H1 (cell line): ENCODE data around the gene SLC11A1. TPM values are rescaled to one million over a fixed set of nuclear protein-coding genes. Genes with fewer than 3 reads are reported as not detected.

Source experiments
- CTCF ChIA-PET: fragments of 300-600 bp; sonication (Branson Sonifier 250); formaldehyde crosslinking; loops from one replicate; lab custom pipeline; 2021; ENCODE audit not compliant: partially characterized antibody; lab: Charles Lee
- POLR2A ChIA-PET: fragments of 300-600 bp; sonication (Branson Sonifier 250); formaldehyde crosslinking; loops from one replicate; lab custom pipeline; 2021; ENCODE audit warnings: inconsistent platforms; ENCODE audit not compliant: partially characterized antibody; lab: Charles Lee
- DNase-seq, 2 experiments: peaks; one replicate each; pipeline versions ENCODE4 v3.0.0 to v3.0.0-alpha.2; 2010 to 2022; ENCODE audit warnings: low spot score in 2 of 2, low read depth in 1 of 2, mixed read lengths in 1 of 2
- FAIRE-seq: peaks from 2 replicates; lab custom pipeline; 2011; peaks lifted over from hg19 to GRCh38; lab: Jason Lieb, UNC
- H2AFZ ChIP-seq: 2 replicates; pipeline ENCODE4 v1.8.1; 2012; ENCODE audit warnings: low read length, inconsistent platforms
- H2AK5ac ChIP-seq: 2 replicates; pipeline ENCODE4 v1.6.1; 2013; ENCODE audit warnings: low read depth, low read length
- H2BK120ac ChIP-seq: replicated peaks from 2 replicates; pipeline ENCODE3; 2013; ENCODE audit warnings: low read depth, low read length, inconsistent platforms
- H2BK12ac ChIP-seq: 2 replicates; pipeline ENCODE4 v1.6.1; 2013; ENCODE audit warnings: low read depth, low read length
- H2BK15ac ChIP-seq: 2 replicates; pipeline ENCODE4 v1.6.1; 2013; ENCODE audit warnings: low read length
- H2BK20ac ChIP-seq: 2 replicates; pipeline ENCODE4 v1.6.1; 2013; ENCODE audit warnings: low read length
- H2BK5ac ChIP-seq: 2 replicates; pipeline ENCODE4 v1.6.1; 2013; ENCODE audit warnings: low read depth, low read length
- H3K14ac ChIP-seq: 2 replicates; pipeline ENCODE4 v1.6.1; 2013; ENCODE audit warnings: inconsistent platforms; ENCODE audit not compliant: insufficient read length
- H3K18ac ChIP-seq: 2 replicates; pipeline ENCODE4 v1.6.1; 2013; ENCODE audit warnings: low read length; ENCODE audit errors: extremely low read depth
- H3K23ac ChIP-seq: 2 replicates; pipeline ENCODE4 v1.6.1; 2013; ENCODE audit warnings: inconsistent platforms; ENCODE audit not compliant: insufficient read length
- H3K23me2 ChIP-seq: 2 replicates; pipeline ENCODE4 v1.6.1; 2013; ENCODE audit warnings: low read depth, low read length
- H3K27ac ChIP-seq: 2 replicates; pipeline ENCODE4 v1.6.1; 2011; ENCODE audit warnings: low read depth, low read length, inconsistent platforms
- H3K27me3 ChIP-seq, 4 experiments: replicated peaks in 1 of 4; 1 replicate in 1 of 4; 2 replicates in 3 of 4; pipeline versions ENCODE4 v1.6.1 to v1.8.1; 2011 to 2013; ENCODE audit warnings: low read length in 3 of 4, mild to moderate bottlenecking in 3 of 4, inconsistent platforms in 2 of 4, mixed read lengths in 2 of 4, moderate library complexity in 1 of 4; ENCODE audit not compliant: control insufficient read depth in 3 of 4, insufficient read depth in 3 of 4; ENCODE audit errors: extremely low read depth in 1 of 4
- H3K36me3 ChIP-seq, 4 experiments: 2 replicates each; pipeline versions ENCODE4 v1.6.1 to v1.8.1; 2011 to 2013; ENCODE audit warnings: mild to moderate bottlenecking in 4 of 4, low read length in 3 of 4, moderate library complexity in 2 of 4, control low read depth in 1 of 4, inconsistent platforms in 1 of 4; ENCODE audit not compliant: insufficient read depth in 4 of 4, control insufficient read depth in 2 of 4
- H3K4ac ChIP-seq: replicated peaks from 2 replicates; pipeline ENCODE3; 2013; ENCODE audit warnings: low read length, low read depth, mixed read lengths, inconsistent platforms; ENCODE audit not compliant: insufficient read length
- H3K4me1 ChIP-seq, 4 experiments: replicated peaks in 1 of 4; 1 replicate in 1 of 4; 2 replicates in 3 of 4; pipeline versions ENCODE4 v1.6.1 to v1.8.1; 2011 to 2013; ENCODE audit warnings: low read length in 3 of 4, inconsistent platforms in 2 of 4, mixed read lengths in 1 of 4; ENCODE audit not compliant: insufficient read depth in 4 of 4, control insufficient read depth in 3 of 4
- H3K4me2 ChIP-seq, 2 experiments: 2 replicates each; pipeline versions ENCODE4 v1.6.1 to v1.8.1; 2011 to 2013; ENCODE audit warnings: low read depth in 2 of 2, low read length in 2 of 2, control low read depth in 1 of 2, inconsistent platforms in 1 of 2, mild to moderate bottlenecking in 1 of 2; ENCODE audit not compliant: insufficient read depth in 1 of 2
- H3K4me3 ChIP-seq, 4 experiments: fragments of 200-600, 300-600 bp in 1 of 4; sonication (generic), shearing (Covaris generic), sonication (Bioruptor Twin) in 1 of 4; 2 replicates each; pipeline versions ENCODE4 v1.5.1 to v1.8.1; 2011 to 2016; ENCODE audit warnings: low read length in 4 of 4, low read depth in 3 of 4, control low read depth in 2 of 4, inconsistent platforms in 2 of 4, mild to moderate bottlenecking in 2 of 4, mixed read lengths in 1 of 4, moderate library complexity in 1 of 4; ENCODE audit not compliant: insufficient read depth in 2 of 4; ENCODE audit errors: extremely low read depth in 1 of 4
- H3K56ac ChIP-seq: replicated peaks from 2 replicates; pipeline ENCODE3; 2013; ENCODE audit warnings: low read depth, mild to moderate bottlenecking, mixed read lengths, low read length, inconsistent platforms; ENCODE audit not compliant: insufficient read length
- H3K79me1 ChIP-seq: 2 replicates; pipeline ENCODE4 v1.6.1; 2013; ENCODE audit warnings: low read depth, low read length, control low read depth
- H3K79me2 ChIP-seq, 2 experiments: 2 replicates each; pipeline versions ENCODE4 v1.6.1 to v1.8.1; 2012 to 2013; ENCODE audit warnings: low read length in 2 of 2, mild to moderate bottlenecking in 2 of 2, inconsistent platforms in 1 of 2; ENCODE audit not compliant: insufficient read depth in 2 of 2, control insufficient read depth in 1 of 2
- H3K9ac ChIP-seq, 4 experiments: replicated peaks in 1 of 4; 1 replicate in 1 of 4; 2 replicates in 3 of 4; pipeline versions ENCODE4 v1.6.1 to v1.8.1; 2011 to 2013; ENCODE audit warnings: low read depth in 3 of 4, low read length in 3 of 4, control low read depth in 2 of 4, mild to moderate bottlenecking in 2 of 4, moderate library complexity in 2 of 4, inconsistent platforms in 1 of 4; ENCODE audit errors: extremely low read depth in 1 of 4
- H3K9me3 ChIP-seq, 2 experiments: 2 replicates each; pipeline versions ENCODE4 v1.6.1 to v1.8.1; 2012 to 2013; ENCODE audit warnings: mild to moderate bottlenecking in 2 of 2, moderate library complexity in 2 of 2, control low read depth in 1 of 2, inconsistent platforms in 1 of 2, low read depth in 1 of 2, low read length in 1 of 2, mixed read lengths in 1 of 2; ENCODE audit not compliant: insufficient read depth in 2 of 2
- H4K20me1 ChIP-seq, 2 experiments: replicated peaks in 1 of 2; 2 replicates each; pipeline versions ENCODE3 to v1.8.1; 2011 to 2013; ENCODE audit warnings: inconsistent platforms in 2 of 2, low read length in 2 of 2, mild to moderate bottlenecking in 1 of 2; ENCODE audit not compliant: insufficient read depth in 2 of 2, control insufficient read depth in 1 of 2
- H4K5ac ChIP-seq: 2 replicates; pipeline ENCODE4 v1.6.1; 2013; ENCODE audit warnings: low read length, low read depth, mixed read lengths, inconsistent platforms; ENCODE audit not compliant: insufficient read length
- H4K8ac ChIP-seq: 2 replicates; pipeline ENCODE4 v1.8.0; 2013; ENCODE audit warnings: mild to moderate bottlenecking, moderate library complexity, low read length, inconsistent platforms; ENCODE audit not compliant: insufficient read depth; ENCODE audit errors: extremely low read depth
- H4K91ac ChIP-seq: replicated peaks from 2 replicates; pipeline ENCODE3; 2013; ENCODE audit warnings: low read length, mixed read lengths, inconsistent platforms; ENCODE audit not compliant: insufficient read length
- CTCF ChIP-seq, 3 experiments: IDR thresholded peaks; 1 replicate in 2 of 3; 2 replicates in 1 of 3; pipeline versions ENCODE4 v1.5.1 to v1.6.1; 2011; ENCODE audit warnings: low read length in 3 of 3, mild to moderate bottlenecking in 3 of 3, inconsistent platforms in 2 of 3, low read depth in 1 of 3, moderate library complexity in 1 of 3; ENCODE audit not compliant: insufficient read depth in 1 of 3; ENCODE audit errors: control extremely low read depth in 1 of 3
- FOSL1 ChIP-seq: IDR thresholded peaks from 2 replicates; pipeline ENCODE4 v1.6.1; 2011; ENCODE audit warnings: mild to moderate bottlenecking, low read depth, low read length, moderate library complexity; ENCODE audit not compliant: insufficient read depth
- GABPA ChIP-seq: IDR thresholded peaks from 2 replicates; pipeline ENCODE4 v1.6.1; 2011; ENCODE audit warnings: mild to moderate bottlenecking, low read length, moderate library complexity, borderline replicate concordance; ENCODE audit not compliant: insufficient read depth
- HDAC6 ChIP-seq: IDR thresholded peaks from one replicate; pipeline ENCODE4 v1.7.1; 2012; ENCODE audit warnings: low read depth, mild to moderate bottlenecking, inconsistent platforms, low read length, moderate library complexity
- JUN ChIP-seq: IDR thresholded peaks from 2 replicates; pipeline ENCODE4 v1.6.1; 2011; ENCODE audit warnings: low read depth, mild to moderate bottlenecking, improper control_type of control experiment, low read length
- JUND ChIP-seq: IDR thresholded peaks from 2 replicates; pipeline ENCODE4 v1.6.1; 2011; ENCODE audit warnings: mild to moderate bottlenecking, improper control_type of control experiment, low read length
- KDM4A ChIP-seq: IDR thresholded peaks from one replicate; pipeline ENCODE4 v1.7.1; 2012; ENCODE audit warnings: low read depth, mild to moderate bottlenecking, moderate library complexity, low read length, inconsistent platforms; ENCODE audit not compliant: severe bottlenecking
- SP2 ChIP-seq: IDR thresholded peaks from 2 replicates; pipeline ENCODE4 v1.6.1; 2012; ENCODE audit warnings: mild to moderate bottlenecking, low read length, inconsistent platforms
- TCF12 ChIP-seq: IDR thresholded peaks from 2 replicates; pipeline ENCODE4 v1.6.1; 2011; ENCODE audit warnings: low read depth, mild to moderate bottlenecking, low read length
- YY1 ChIP-seq: IDR thresholded peaks from 2 replicates; pipeline ENCODE4 v1.6.1; 2011; ENCODE audit warnings: low read depth, mild to moderate bottlenecking, low read length
- WGBS, 2 experiments: shearing (Covaris generic) in 1 of 2; methylation state at CpG; one replicate each; pipeline versions ENCODE4 v1.1.6 to v1.1.7; 2013 to 2015; ENCODE audit warnings: low lambda C conversion rate in 2 of 2, mixed read lengths in 2 of 2, inconsistent platforms in 1 of 2, low coverage in 1 of 2, missing lambda C conversion rate in 1 of 2; ENCODE audit not compliant: insufficient replicate concordance in 2 of 2, insufficient coverage in 1 of 2, insufficient read length in 1 of 2; ENCODE audit errors: extremely low coverage in 1 of 2, missing lambda C conversion rate in 1 of 2; 5-methylcytosine and 5-hydroxymethylcytosine counted together
- polyA plus RNA-seq, 7 experiments: library from polyadenylated mRNA; depleted of rRNA in 3 of 7; stranded (reverse) in 5 of 7; unstranded in 2 of 7; fragments of >200 nt in 5 of 7; fragments of 200-250 nt in 2 of 7; gene quantifications; 1 replicate in 5 of 7; 2 replicates in 1 of 7; 4 replicates in 1 of 7; pipeline versions ENCODE4 v1.2.1 to v1.2.3, GENCODE V29; 2011 to 2013; ENCODE audit warnings: missing spikeins in 2 of 7, mixed read lengths in 2 of 7
- total RNA-seq: library from RNA; stranded (reverse); fragmentation: NEBNext Ultra II Directional; extraction: Animal tissue kit (Norgen Biotek cat#: 25700); gene quantifications from 2 replicates; pipeline ENCODE4 v1.2.1, GENCODE V29; 2021

The SLC11A1 gene
- total and polyA plus RNA-seq, 2 of the 8 experiments (the other 6 are each of a cell fraction or from before 2014, with no cell fraction given), result 0.20 to 0.43 TPM

- Histone ChIP-seq H3K27me3 (no peaks in the 10 kb centered on the region), H4K20me1 (peaks cover 0 to 2% of the 10 kb centered on the region in 2 experiments), H2AK5ac (no peak overlapping the region), H4K5ac (peak overlapping the region; percentile 97), H3K4me3 (peak overlapping the region; percentile 45 to 75 (median 62); a peak in 7 of 8 replicates), H4K8ac (no peak overlapping the region), H3K4me2 (peak overlapping the region; percentile 88 to 98), H3K56ac (no peak overlapping the region), H3K27ac (peak overlapping the region; percentile 82; the same call in 1 of the 2 replicates), H2BK5ac (peak overlapping the region; percentile 93; the same call in 1 of the 2 replicates), H3K23me2 (peaks cover 6% of the 10 kb centered on the region), H3K9ac (no peak overlapping the region), H2BK12ac (no peak overlapping the region), H3K23ac (no peak overlapping the region), H3K4ac (no peak overlapping the region), H4K91ac (peak overlapping the region; percentile 4), H2BK20ac (no peak overlapping the region), H3K18ac (peak overlapping the region; percentile 62; the same call in 1 of the 2 replicates), H3K79me1 (no peaks in the 10 kb centered on the region), H2BK15ac (no peak overlapping the region), H2AFZ (no peak overlapping the region; the same call in 1 of the 2 replicates), H3K79me2 (no peaks in the 10 kb centered on the region), H3K9me3 (no peaks in the 10 kb centered on the region), H3K14ac (no peak overlapping the region), H2BK120ac (no peak overlapping the region), H3K36me3 (peaks cover 0 to 11% (median 4%) of the 10 kb centered on the region in 4 experiments; a peak in 2 of 8 replicates), H3K4me1 (peaks cover 12 to 31% (median 24%) of the 10 kb centered on the region in 4 experiments)
- WGBS, 2 experiments, result 49% methylated on average over 8 of the region's 8 CpGs; no CpG with 5 or more reads in 1 of the 2 experiments
- CTCF ChIA-PET, result interaction anchor here (0.6 to 3.6 kb wide), 17 partner anchors 8 to 243 kb away, joined by 3 to 13 read pairs (median 3); no protein-coding TSS in a partner anchor
- DNase-seq (peak in 1 of 2 experiments; percentile 63), FAIRE-seq (no peak)
- POLR2A ChIA-PET, result interaction anchor here (1.1 to 5.5 kb wide), 5 partner anchors 10 to 134 kb away, joined by 3 to 35 read pairs (median 4); partner anchors contain the start of genes AAMP and PNKD
- TF ChIP-seq YY1, result peak; percentile 71; the same call in 1 of the 2 replicates
- TF ChIP-seq KDM4A, result no peak
- TF ChIP-seq TCF12, result no peak
- TF ChIP-seq JUN, result no peak
- no peak for TF ChIP-seq FOSL1
- TF ChIP-seq GABPA, result no peak
- TF ChIP-seq HDAC6, result no peak
- no peak for TF ChIP-seq CTCF (IDR thresholded peaks at IDR 0.05; ENCODE audit: control extremely low read depth in 1 of 3, insufficient read depth in 1 of 3, low read depth in 1 of 3, low read length in 3 of 3)
- TF ChIP-seq JUND, result no peak
- TF ChIP-seq SP2, result no peak
Observed at GRCh38 chr2:218405086-218405745, 23.1 kb downstream of the SLC11A1 start.
